ENCODE data around the gene GRAMD1C. TPM values are rescaled to one million over a fixed set of nuclear protein-coding genes. Genes with fewer than 3 reads are reported as not detected.

Gene GRAMD1C
- total RNA-seq, 2 donors from 2014 or later: 0.08 to 1.2 TPM

DNA sequence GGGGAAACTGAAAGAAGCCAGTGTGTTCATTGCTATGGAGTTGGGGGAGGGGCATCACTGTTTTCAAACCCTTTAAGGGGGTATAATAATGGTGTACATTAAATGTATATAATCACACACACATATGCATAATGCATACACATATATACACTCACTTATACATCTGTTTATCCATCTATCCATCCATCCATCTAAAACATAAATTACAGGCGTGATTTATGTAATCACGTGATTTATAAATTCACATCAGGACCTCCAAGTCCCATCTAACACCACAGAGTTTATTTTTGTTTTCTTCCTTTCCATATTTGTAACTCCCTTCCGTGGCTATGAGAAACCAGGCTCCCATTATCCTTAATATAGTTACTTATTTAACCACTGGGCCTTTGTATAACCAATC is 39.8 kb downstream of the GRAMD1C start:
- Mint-ChIP-seq H3K4me1 (no peaks in the 10 kb centered on the region), H3K27ac (no peak overlapping the region), H3K27me3 (peaks cover 24% of the 10 kb centered on the region), H3K36me3 (ENCODE audit: low read depth) (peaks cover 2% of the 10 kb centered on the region), H3K4me3 (no peak overlapping the region)
- ATAC-seq: no peak
- no peak for DNase-seq
- H3K9me3 ChIP-seq (ENCODE audit: control insufficient read depth, low read length, poor library complexity, severe bottlenecking): no peaks in the 10 kb centered on the region

DNA sequence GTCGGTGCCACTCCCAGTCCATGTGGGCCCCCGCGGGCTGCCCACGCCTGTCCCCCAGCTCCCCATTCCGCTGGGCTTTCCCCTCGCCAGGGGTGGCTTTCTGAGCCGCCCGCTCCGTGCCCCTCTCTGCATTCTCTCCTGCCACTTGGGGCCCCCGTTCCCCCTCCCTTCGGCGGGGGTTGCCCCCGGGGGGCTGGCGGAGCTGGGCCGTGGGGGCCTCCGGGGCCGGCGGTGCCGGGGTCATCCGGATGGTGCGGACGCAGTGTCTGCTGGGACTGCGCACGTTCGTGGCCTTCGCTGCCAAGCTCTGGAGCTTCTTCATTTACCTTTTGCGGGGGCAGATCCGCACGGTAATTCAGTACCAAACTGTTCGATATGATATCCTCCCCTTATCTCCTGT is 46.5 kb downstream of the GRAMD1C start:
- no peaks in the 10 kb centered on the region for H3K9me3 ChIP-seq (ENCODE audit: control insufficient read depth, low read length, poor library complexity, severe bottlenecking)
- no peak overlapping the region for H3K4me3 Mint-ChIP-seq
- ATAC-seq (no peak), DNase-seq (no peak)
- H3K36me3 Mint-ChIP-seq (ENCODE audit: low read depth): peaks cover 2% of the 10 kb centered on the region
- peaks cover 5% of the 10 kb centered on the region for H3K27me3 Mint-ChIP-seq
- peaks cover 7% of the 10 kb centered on the region for H3K4me1 Mint-ChIP-seq
- no peak overlapping the region for H3K27ac Mint-ChIP-seq

DNA sequence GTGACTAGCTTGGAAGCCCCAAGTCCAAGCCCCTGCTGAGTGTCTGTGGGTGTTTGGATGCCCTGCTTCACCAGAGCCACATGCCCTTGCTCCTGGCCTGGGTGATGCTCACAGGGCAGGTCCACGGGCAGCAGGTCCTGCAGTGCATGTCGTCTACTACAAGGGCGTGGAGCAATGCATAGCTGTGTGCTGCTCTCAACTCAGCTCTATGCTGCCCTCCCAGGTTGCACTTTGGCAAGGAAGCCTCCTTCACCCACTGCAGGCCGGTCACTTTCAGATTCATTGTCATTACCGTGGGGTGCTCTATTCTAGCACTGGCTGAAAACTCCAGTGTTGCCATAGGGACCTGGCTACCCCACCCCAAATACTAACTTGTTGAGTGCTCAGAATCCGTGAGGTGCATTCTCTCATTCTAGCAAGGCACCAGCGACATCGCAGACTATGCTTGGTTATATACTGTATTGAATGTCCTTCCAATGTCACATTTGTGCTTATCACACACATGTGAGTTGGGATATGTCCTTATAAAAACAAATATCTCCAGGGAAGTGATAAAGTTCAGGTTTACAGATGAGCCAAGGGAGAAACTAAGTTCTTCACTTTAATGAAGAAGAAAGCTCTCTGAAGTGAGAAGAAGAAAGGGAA is 51.8 kb downstream of the GRAMD1C start:
- H3K27me3 Mint-ChIP-seq: no peaks in the 10 kb centered on the region
- no peaks in the 10 kb centered on the region for H3K36me3 Mint-ChIP-seq (ENCODE audit: low read depth)
- no peak overlapping the region for H3K4me3 Mint-ChIP-seq
- peaks cover 7% of the 10 kb centered on the region for H3K4me1 Mint-ChIP-seq
- H3K9me3 ChIP-seq (ENCODE audit: control insufficient read depth, low read length, poor library complexity, severe bottlenecking): no peaks in the 10 kb centered on the region
- DNase-seq (no peak), ATAC-seq (no peak)
- H3K27ac Mint-ChIP-seq: no peak overlapping the region

DNA sequence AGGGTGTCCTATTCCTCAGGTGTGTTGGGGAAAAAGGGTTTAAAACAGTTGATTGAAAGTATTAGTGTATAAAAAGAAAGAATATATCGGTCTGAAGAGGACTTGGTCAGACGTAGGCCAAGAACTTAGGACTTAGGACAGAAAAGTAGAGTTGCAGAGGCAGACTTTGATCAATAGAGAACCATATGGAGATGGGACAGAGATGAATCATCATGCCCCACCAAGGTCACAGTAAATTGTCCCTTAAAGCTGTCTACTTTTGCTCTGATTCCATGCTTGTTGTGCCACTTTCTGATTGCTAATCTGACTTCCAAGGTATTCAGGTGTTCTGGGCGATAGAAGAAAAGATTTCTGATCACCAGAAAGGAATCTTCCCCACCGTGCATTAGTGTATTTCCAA is 56.3 kb downstream of the GRAMD1C start:
- Mint-ChIP-seq H3K27me3 (no peaks in the 10 kb centered on the region), H3K27ac (no peak overlapping the region), H3K36me3 (ENCODE audit: low read depth) (no peaks in the 10 kb centered on the region), H3K4me1 (peaks cover 7% of the 10 kb centered on the region), H3K4me3 (no peak overlapping the region)
- no peak for ATAC-seq
- no peak for DNase-seq
- no peaks in the 10 kb centered on the region for H3K9me3 ChIP-seq (ENCODE audit: control insufficient read depth, low read length, poor library complexity, severe bottlenecking)

DNA sequence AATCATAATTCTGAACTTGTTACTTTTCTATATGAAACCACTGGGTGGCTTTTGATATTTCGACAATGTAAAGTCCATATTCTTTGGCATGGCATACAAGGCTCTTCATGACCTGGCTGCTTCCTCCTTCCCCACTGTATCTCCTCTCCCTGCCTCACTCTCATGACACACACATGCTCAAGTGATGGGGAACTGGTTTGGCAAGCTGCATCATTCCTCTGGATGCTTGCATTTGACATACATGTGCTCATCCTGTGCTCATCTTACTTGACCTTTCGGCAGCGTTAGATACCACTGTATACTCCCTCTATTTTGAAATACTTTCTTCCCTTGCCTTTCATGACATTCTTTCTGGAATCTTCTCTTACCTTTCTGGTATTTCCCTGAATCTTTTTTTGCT is 57.4 kb downstream of the GRAMD1C start:
- no peak overlapping the region for H3K27ac Mint-ChIP-seq
- ATAC-seq (no peak), DNase-seq (no peak)
- H3K9me3 ChIP-seq (ENCODE audit: control insufficient read depth, low read length, poor library complexity, severe bottlenecking): no peaks in the 10 kb centered on the region
- no peaks in the 10 kb centered on the region for H3K36me3 Mint-ChIP-seq (ENCODE audit: low read depth)
- no peak overlapping the region for H3K4me3 Mint-ChIP-seq
- H3K4me1 Mint-ChIP-seq: peaks cover 7% of the 10 kb centered on the region
- H3K27me3 Mint-ChIP-seq: no peaks in the 10 kb centered on the region

DNA sequence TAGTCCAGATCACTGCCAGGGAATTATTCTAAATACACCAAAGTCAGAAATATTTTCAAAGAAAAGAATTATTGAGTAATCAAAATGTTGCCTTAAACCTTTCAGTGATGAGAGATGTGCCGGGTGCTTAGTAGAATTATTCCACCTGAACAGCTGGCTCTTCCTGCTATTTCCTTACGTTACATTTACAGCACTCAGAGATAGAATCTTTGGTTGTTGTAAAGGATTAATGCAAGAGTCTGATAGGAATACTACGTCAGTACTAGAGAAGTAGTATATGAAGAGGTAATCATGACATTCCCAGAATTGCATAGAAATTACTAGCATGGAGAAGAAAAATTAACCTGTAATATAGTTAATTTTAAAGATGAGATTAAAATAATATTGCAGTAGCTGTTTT is 58.3 kb downstream of the GRAMD1C start:
- H3K27ac Mint-ChIP-seq: no peak overlapping the region
- DNase-seq: no peak
- H3K9me3 ChIP-seq (ENCODE audit: control insufficient read depth, low read length, poor library complexity, severe bottlenecking): no peaks in the 10 kb centered on the region
- H3K4me3 Mint-ChIP-seq: no peak overlapping the region
- H3K36me3 Mint-ChIP-seq (ENCODE audit: low read depth): no peaks in the 10 kb centered on the region
- H3K4me1 Mint-ChIP-seq: peaks cover 7% of the 10 kb centered on the region
- H3K27me3 Mint-ChIP-seq: peaks cover 6% of the 10 kb centered on the region
- ATAC-seq: no peak

DNA sequence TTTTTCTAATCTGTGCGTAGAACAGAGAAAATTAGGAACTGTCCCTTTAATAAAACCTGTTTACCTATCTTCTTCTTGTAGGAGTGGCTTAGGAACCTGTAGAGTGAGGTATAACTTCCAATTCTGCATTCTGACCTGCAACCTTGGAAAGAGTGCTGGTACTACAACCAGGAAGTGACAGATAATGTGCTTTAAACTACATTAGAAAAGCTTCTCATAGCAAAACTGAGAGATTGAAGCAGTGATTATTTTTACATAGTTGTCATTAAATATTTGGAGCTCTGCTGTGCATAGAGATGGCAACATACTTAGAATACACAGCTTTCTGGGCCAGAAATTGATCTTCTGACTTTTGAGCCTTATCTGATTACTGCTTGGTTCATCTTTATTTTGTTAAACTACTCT is 58.8 kb downstream of the GRAMD1C start:
- DNase-seq (no peak), ATAC-seq (peak; percentile 32)
- Mint-ChIP-seq H3K4me3 (peak overlapping the region; percentile 19), H3K27ac (no peak overlapping the region), H3K36me3 (ENCODE audit: low read depth) (no peaks in the 10 kb centered on the region), H3K4me1 (peaks cover 7% of the 10 kb centered on the region), H3K27me3 (peaks cover 6% of the 10 kb centered on the region)
- no peaks in the 10 kb centered on the region for H3K9me3 ChIP-seq (ENCODE audit: control insufficient read depth, low read length, poor library complexity, severe bottlenecking)

DNA sequence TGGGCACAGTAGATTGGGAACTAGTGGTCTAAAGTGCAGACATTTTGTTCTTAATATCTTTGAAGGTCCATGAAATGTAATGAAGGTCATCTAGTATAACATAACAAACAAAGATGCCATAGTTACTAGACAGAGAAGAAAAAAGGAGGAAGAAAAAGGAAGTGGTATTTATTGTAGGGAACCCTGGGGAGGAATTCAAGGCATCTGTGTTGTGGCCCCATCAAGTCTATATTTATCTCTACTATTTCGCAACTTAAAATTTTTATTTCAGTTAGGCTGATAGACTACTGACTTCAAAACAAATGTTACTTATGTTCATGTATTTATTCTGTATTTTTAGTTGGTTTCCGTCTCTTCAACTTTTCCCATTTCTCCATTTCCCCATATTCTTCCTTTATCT is 60.3 kb downstream of the GRAMD1C start:
- H3K4me1 Mint-ChIP-seq: peaks cover 7% of the 10 kb centered on the region
- no peaks in the 10 kb centered on the region for H3K36me3 Mint-ChIP-seq (ENCODE audit: low read depth)
- no peak overlapping the region for H3K27ac Mint-ChIP-seq
- no peak overlapping the region for H3K4me3 Mint-ChIP-seq
- no peak for DNase-seq
- H3K9me3 ChIP-seq (ENCODE audit: control insufficient read depth, low read length, poor library complexity, severe bottlenecking): no peaks in the 10 kb centered on the region
- ATAC-seq: no peak
- H3K27me3 Mint-ChIP-seq: peaks cover 6% of the 10 kb centered on the region

DNA sequence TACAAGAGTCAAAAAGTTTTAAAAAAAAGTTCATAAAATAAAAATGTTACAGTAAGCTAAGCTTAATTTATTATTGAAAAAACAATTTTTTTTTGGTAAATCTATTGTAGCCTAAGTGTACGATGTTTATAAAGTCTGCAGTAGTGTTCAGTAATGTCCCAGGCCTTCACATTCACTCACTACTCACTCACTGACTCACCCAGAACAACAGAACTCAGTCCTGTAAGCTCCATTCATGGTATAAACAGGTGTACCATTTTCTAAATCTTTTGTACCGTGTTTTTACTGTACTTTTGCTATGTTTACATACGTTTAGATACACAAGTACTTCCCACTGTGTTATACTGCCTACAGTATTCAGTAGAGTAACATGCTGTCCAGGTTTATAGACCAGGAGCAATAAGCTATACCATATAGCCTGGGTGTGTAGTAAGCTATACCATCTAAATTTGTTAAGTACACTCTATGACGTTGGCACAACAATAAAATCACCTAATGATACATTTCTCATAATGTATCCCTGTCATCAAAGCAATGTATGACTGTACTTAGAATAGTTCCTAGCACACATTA is 68.1 kb downstream of the GRAMD1C start:
- Mint-ChIP-seq H3K4me3 (no peak overlapping the region), H3K27me3 (peaks cover 11% of the 10 kb centered on the region), H3K4me1 (no peaks in the 10 kb centered on the region), H3K36me3 (ENCODE audit: low read depth) (no peaks in the 10 kb centered on the region), H3K27ac (no peak overlapping the region)
- DNase-seq: no peak
- H3K9me3 ChIP-seq (ENCODE audit: control insufficient read depth, low read length, poor library complexity, severe bottlenecking): no peaks in the 10 kb centered on the region
- no peak for ATAC-seq

DNA sequence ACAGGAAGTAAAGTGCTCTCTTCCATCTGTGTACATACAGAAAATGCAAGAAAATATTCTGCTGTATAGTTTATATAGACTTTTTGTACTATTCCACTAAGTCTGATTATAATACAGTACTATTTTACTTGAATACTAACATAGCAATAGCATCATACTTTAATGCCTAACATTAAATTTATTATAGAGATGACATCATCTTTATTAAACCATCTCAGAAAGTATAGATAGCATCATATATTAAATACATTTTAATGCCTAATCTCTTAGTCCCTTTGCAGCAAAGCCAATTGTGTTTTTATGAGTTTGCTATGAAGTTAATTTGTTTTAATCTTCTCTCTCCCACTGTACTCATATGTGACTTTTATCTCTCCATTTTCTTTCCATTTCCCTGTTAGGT is 69.5 kb downstream of the GRAMD1C start:
- no peak overlapping the region for H3K27ac Mint-ChIP-seq
- no peak for DNase-seq
- no peak overlapping the region for H3K4me3 Mint-ChIP-seq
- peaks cover 8% of the 10 kb centered on the region for H3K27me3 Mint-ChIP-seq
- no peaks in the 10 kb centered on the region for H3K36me3 Mint-ChIP-seq (ENCODE audit: low read depth)
- no peak for ATAC-seq
- no peaks in the 10 kb centered on the region for H3K9me3 ChIP-seq (ENCODE audit: control insufficient read depth, low read length, poor library complexity, severe bottlenecking)
- H3K4me1 Mint-ChIP-seq: peaks cover 2% of the 10 kb centered on the region

DNA sequence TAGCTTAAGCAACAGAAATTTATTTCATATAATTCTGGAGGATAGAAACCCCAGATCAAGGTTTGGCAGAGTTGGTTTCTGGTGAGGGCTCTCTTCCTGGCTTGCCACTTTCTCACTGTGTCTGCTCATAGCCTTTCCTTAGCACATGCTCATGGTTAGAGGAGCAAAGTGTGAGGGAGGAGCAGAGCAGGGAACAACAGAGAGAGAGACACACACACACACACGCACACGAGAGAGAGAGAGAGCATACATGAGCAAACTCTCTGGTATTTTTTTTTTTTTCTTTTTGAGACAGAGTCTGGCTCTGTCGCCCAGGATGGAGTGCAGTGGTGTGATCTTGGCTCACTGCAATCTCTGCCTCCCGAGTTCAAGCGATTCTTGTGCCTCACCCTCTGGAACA is 72.4 kb downstream of the GRAMD1C start:
- no peaks in the 10 kb centered on the region for H3K9me3 ChIP-seq (ENCODE audit: control insufficient read depth, low read length, poor library complexity, severe bottlenecking)
- peaks cover 2% of the 10 kb centered on the region for H3K4me1 Mint-ChIP-seq
- no peak overlapping the region for H3K27ac Mint-ChIP-seq
- ATAC-seq (no peak), DNase-seq (no peak)
- no peak overlapping the region for H3K4me3 Mint-ChIP-seq
- H3K36me3 Mint-ChIP-seq (ENCODE audit: low read depth): no peaks in the 10 kb centered on the region
- H3K27me3 Mint-ChIP-seq: no peaks in the 10 kb centered on the region

DNA sequence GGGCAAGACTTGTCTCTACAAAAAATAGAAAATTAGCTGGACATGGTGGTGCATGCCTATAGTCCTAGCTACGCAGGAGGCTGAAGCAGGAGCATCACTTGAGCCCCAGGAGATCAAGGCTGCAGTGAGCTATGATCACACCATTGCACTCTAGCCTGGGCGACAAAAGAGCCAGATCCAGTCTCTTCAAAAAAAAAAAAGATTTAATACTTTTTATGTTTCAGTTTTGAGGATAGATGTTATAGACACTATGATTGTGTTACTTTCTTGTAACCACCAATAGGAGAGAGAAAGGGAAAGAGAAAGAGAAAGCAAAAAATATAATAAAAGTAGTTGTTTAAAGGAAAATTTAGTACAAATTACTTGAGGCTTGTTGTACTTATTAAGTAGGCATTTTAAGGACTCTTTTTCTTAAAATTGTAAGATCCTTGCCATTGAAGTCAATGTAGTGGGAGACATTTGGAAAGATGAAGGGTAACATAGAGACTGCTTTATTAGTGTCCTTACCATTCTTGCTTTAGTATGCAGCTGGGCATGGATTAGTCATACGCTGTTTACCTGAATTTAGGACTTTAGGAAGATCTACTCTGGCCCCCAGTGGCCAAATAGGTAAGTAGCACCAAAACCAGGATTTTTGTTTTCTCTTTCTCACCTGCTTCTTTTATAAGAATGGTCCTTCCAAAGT is 74.1 kb downstream of the GRAMD1C start:
- Mint-ChIP-seq H3K4me1 (peaks cover 2% of the 10 kb centered on the region), H3K27ac (no peak overlapping the region), H3K4me3 (no peak overlapping the region), H3K36me3 (ENCODE audit: low read depth) (no peaks in the 10 kb centered on the region), H3K27me3 (no peaks in the 10 kb centered on the region)
- no peak for DNase-seq
- H3K9me3 ChIP-seq (ENCODE audit: control insufficient read depth, low read length, poor library complexity, severe bottlenecking): no peaks in the 10 kb centered on the region
- ATAC-seq: peak; percentile 95

DNA sequence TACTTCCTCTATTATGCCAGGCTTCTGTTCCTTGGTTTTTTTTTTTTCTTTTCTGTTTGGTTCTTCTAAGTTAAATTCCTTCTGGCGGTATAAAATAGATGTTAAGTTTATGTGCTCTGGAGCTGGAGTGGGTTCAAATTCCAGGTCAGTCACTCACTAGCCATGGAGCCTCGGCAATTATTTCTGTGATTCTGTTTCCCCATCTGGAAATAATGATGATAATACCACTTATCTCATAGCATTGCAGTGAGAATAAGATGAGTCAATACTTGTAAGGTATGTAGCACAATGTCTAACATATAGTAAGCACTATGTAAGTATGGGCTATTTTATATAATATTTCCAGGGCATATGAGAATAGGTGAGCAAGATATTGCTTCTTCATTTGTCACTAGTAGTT is 76.1 kb downstream of the GRAMD1C start:
- DNase-seq (no peak), ATAC-seq (no peak)
- no peaks in the 10 kb centered on the region for H3K9me3 ChIP-seq (ENCODE audit: control insufficient read depth, low read length, poor library complexity, severe bottlenecking)
- H3K27me3 Mint-ChIP-seq: no peaks in the 10 kb centered on the region
- H3K4me3 Mint-ChIP-seq: no peak overlapping the region
- no peak overlapping the region for H3K27ac Mint-ChIP-seq
- H3K36me3 Mint-ChIP-seq (ENCODE audit: low read depth): no peaks in the 10 kb centered on the region
- peaks cover 2% of the 10 kb centered on the region for H3K4me1 Mint-ChIP-seq

DNA sequence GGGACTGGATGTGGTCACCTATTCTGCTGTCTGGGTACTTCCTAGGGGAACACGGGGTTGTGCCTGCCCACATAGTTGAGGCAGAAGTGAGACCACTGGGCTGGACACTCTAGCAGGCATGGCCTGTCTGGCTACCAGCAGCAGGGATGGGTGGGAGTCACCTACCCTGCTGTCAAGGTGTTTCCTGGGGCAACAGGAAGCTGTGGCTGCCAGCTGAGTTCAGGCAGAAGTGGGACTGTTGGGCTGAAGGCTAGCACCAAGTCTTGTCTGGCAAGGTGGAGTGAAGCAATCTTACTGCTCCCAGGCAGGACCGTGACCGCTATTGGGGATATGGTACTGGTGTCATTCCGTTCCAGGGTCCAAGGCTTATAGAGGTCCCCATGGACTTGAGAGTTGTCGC is 89.0 kb downstream of the GRAMD1C start:
- Mint-ChIP-seq H3K27ac (no peak overlapping the region), H3K4me1 (no peaks in the 10 kb centered on the region), H3K4me3 (no peak overlapping the region), H3K36me3 (ENCODE audit: low read depth) (peaks cover 2% of the 10 kb centered on the region), H3K27me3 (peaks cover 5% of the 10 kb centered on the region)
- ATAC-seq (no peak), DNase-seq (no peak)
- no peaks in the 10 kb centered on the region for H3K9me3 ChIP-seq (ENCODE audit: control insufficient read depth, low read length, poor library complexity, severe bottlenecking)

Data from T-helper 17 cell (primary cell).